HepG2 (cell line): Measurements from ENCODE around the gene CD300LF. TPM values are rescaled to one million over a fixed set of nuclear protein-coding genes. Genes with fewer than 3 reads are reported as not detected.

Source experiments
- AFF4 ChIP-seq: sonication (generic); formaldehyde crosslinking; IDR thresholded peaks from 2 replicates; pipeline ENCODE4 v1.4.0; 2020; ENCODE audit warnings: missing genetic modification reagents
- ATF1 ChIP-seq: IDR thresholded peaks from 2 replicates; pipeline ENCODE4 v1.6.1; 2016; ENCODE audit warnings: mild to moderate bottlenecking, control low read depth
- ATRX ChIP-seq: sonication (generic); formaldehyde crosslinking; IDR thresholded peaks from 2 replicates; pipeline ENCODE4 v1.4.0; 2020; ENCODE audit warnings: missing genetic modification reagents, borderline replicate concordance
- BHLHE40 ChIP-seq: IDR thresholded peaks from 2 replicates; pipeline ENCODE4 v1.6.1; 2011; ENCODE audit warnings: low read length, improper control_type of control experiment
- JDP2 ChIP-seq: sonication (generic); formaldehyde crosslinking; IDR thresholded peaks from 2 replicates; pipeline ENCODE4 v1.8.1; 2022; ENCODE audit warnings: missing genetic modification reagents, borderline replicate concordance
- KAT2B ChIP-seq: fragments of 150-350 bp; IDR thresholded peaks from 2 replicates; pipeline ENCODE4 v1.6.1; 2014; ENCODE audit warnings: low read depth, low read length, borderline replicate concordance
- NFYB ChIP-seq: sonication (generic); formaldehyde crosslinking; IDR thresholded peaks from 2 replicates; pipeline ENCODE4 v1.4.0; 2020; ENCODE audit warnings: missing genetic modification reagents
- ZBTB43 ChIP-seq: sonication (generic); formaldehyde crosslinking; conservative IDR thresholded peaks from 2 replicates; pipeline ENCODE4 v1.4.0; 2020; ENCODE audit warnings: missing genetic modification reagents
- ZBTB44 ChIP-seq: sonication (generic); formaldehyde crosslinking; IDR thresholded peaks from 2 replicates; pipeline ENCODE4 v1.4.0; 2020; ENCODE audit warnings: missing genetic modification reagents
- ZFP37 ChIP-seq: sonication (generic); formaldehyde crosslinking; IDR thresholded peaks from 2 replicates; pipeline ENCODE4 v1.4.0; 2020; ENCODE audit warnings: missing genetic modification reagents, borderline replicate concordance
- ZFYVE20 ChIP-seq: sonication (generic); formaldehyde crosslinking; IDR thresholded peaks from 2 replicates; pipeline ENCODE4 v1.8.0; 2023; ENCODE audit warnings: low read depth, mild to moderate bottlenecking, moderate library complexity, missing genetic modification reagents, borderline replicate concordance
- ZNF101 ChIP-seq: sonication (generic); formaldehyde crosslinking; IDR thresholded peaks from 2 replicates; pipeline ENCODE4 v1.4.0; 2020; ENCODE audit warnings: mild to moderate bottlenecking, low read depth, missing genetic modification reagents, borderline replicate concordance
- ZNF230 ChIP-seq: sonication (generic); formaldehyde crosslinking; IDR thresholded peaks from 2 replicates; pipeline ENCODE4 v1.4.0; 2020; ENCODE audit warnings: mild to moderate bottlenecking, missing genetic modification reagents
- ZNF331 ChIP-seq: sonication (generic); formaldehyde crosslinking; IDR thresholded peaks from 2 replicates; pipeline ENCODE4 v1.4.0; 2020; ENCODE audit warnings: missing genetic modification reagents
- ZNF335 ChIP-seq: sonication (generic); formaldehyde crosslinking; IDR thresholded peaks from 2 replicates; pipeline ENCODE4 v1.4.0; 2020; ENCODE audit warnings: missing genetic modification reagents
- ZNF530 ChIP-seq: sonication (generic); formaldehyde crosslinking; IDR thresholded peaks from 2 replicates; pipeline ENCODE4 v1.5.0; 2020; ENCODE audit warnings: low read depth, mild to moderate bottlenecking, missing genetic modification reagents
- ZNF619 ChIP-seq: sonication (generic); formaldehyde crosslinking; IDR thresholded peaks from 2 replicates; pipeline ENCODE4 v1.4.0; 2020; ENCODE audit warnings: mild to moderate bottlenecking, missing genetic modification reagents
- ZNF660 ChIP-seq: sonication (generic); formaldehyde crosslinking; IDR thresholded peaks from 2 replicates; pipeline ENCODE4 v1.5.1; 2020; ENCODE audit warnings: mild to moderate bottlenecking, low read depth, missing genetic modification reagents, borderline replicate concordance
- ZNF670 ChIP-seq: sonication (generic); formaldehyde crosslinking; IDR thresholded peaks from 2 replicates; pipeline ENCODE4 v1.8.0; 2022; ENCODE audit warnings: mild to moderate bottlenecking, missing genetic modification reagents, borderline replicate concordance
- ZSCAN9 ChIP-seq: IDR thresholded peaks from 2 replicates; pipeline ENCODE4 v1.6.1; 2016; ENCODE audit warnings: borderline replicate concordance
- ZUFSP ChIP-seq: sonication (generic); formaldehyde crosslinking; IDR thresholded peaks from 2 replicates; pipeline ENCODE4 v1.9.0; 2021; ENCODE audit warnings: missing genetic modification reagents, mild to moderate bottlenecking, borderline replicate concordance
- polyA plus RNA-seq, 8 experiments: library from polyadenylated mRNA; depleted of rRNA in 3 of 8; stranded (reverse) in 7 of 8; unstranded in 1 of 8; fragments of >200 nt; fragmentation: Illumina TruSeq in 4 of 8; extraction: Trizol in 4 of 8; gene quantifications; 2 replicates each; pipeline versions ENCODE4 v1.2.1 to v1.2.3, GENCODE V29; 2011 to 2016; ENCODE audit warnings: low read depth in 4 of 8, missing spikeins in 1 of 8, mixed read lengths in 1 of 8; ENCODE audit not compliant: insufficient read depth in 1 of 8
- total RNA-seq, 5 experiments: library from RNA; depleted of rRNA; stranded (reverse); fragments of >200 nt; fragmentation: Illumina TruSeq; extraction: Trizol; gene quantifications; 2 replicates each; pipeline ENCODE4 v1.2.3, GENCODE V29; 2016; ENCODE audit warnings: low read depth in 1 of 5

Gene CD300LF
- total and polyA plus RNA-seq, 2 of the 13 experiments (the other 11 are each of a cell fraction or from before 2014, with no cell fraction given), result not detected

GRCh38 chr17:74748529-74749278 lies 36.0 kb upstream of the CD300LF start, which contains the start of gene NHERF1 (continued):
- peak; percentile 91 for TF ChIP-seq ZSCAN9 (CRISPR knock-in tag)
- no peak for TF ChIP-seq ATRX (CRISPR knock-in tag)
- no peak for TF ChIP-seq ATF1 (CRISPR knock-in tag)
- peak; percentile 29; the same call in 1 of the 2 replicates for TF ChIP-seq ZBTB44 (CRISPR knock-in tag)
- peak; percentile 85 for TF ChIP-seq NFYB (CRISPR knock-in tag)
- TF ChIP-seq ZFYVE20 (CRISPR knock-in tag), result 0 out of 2 replicates have a peak, but pooled peaks have one; percentile 13
- 0 out of 2 replicates have a peak, but pooled peaks have one; percentile 81 for TF ChIP-seq ZNF660
- peak; percentile 83 for TF ChIP-seq ZNF331 (CRISPR knock-in tag)
- TF ChIP-seq ZNF335 (CRISPR knock-in tag), result peak; percentile 76; the same call in 1 of the 2 replicates
- no peak for TF ChIP-seq JDP2 (CRISPR knock-in tag)
- no peak for TF ChIP-seq ZNF101 (CRISPR knock-in tag)
- TF ChIP-seq ZBTB43, result peak; percentile 81
- no peak for TF ChIP-seq KAT2B
- peak; percentile 16; the same call in 1 of the 2 replicates for TF ChIP-seq ZNF619 (CRISPR knock-in tag)
- TF ChIP-seq ZNF530 (CRISPR knock-in tag), result no peak
- no peak for TF ChIP-seq ZNF230
- peak; percentile 98 for TF ChIP-seq AFF4
- TF ChIP-seq ZUFSP (CRISPR knock-in tag), result no peak
- peak; percentile 96 for TF ChIP-seq ZNF670 (CRISPR knock-in tag)
- 0 out of 2 replicates have a peak, but pooled peaks have one; percentile 15 for TF ChIP-seq BHLHE40
- TF ChIP-seq ZFP37 (CRISPR knock-in tag), result peak; percentile 88
